H1 (cell line): ENCODE measurements around the gene PHTF1. TPM values are rescaled to one million over a fixed set of nuclear protein-coding genes. Genes with fewer than 3 reads are reported as not detected.

Source experiments
- CTCF ChIA-PET: fragments of 300-600 bp; sonication (Branson Sonifier 250); formaldehyde crosslinking; loops from one replicate; lab custom pipeline; 2021; ENCODE audit not compliant: partially characterized antibody; lab: Charles Lee
- POLR2A ChIA-PET: fragments of 300-600 bp; sonication (Branson Sonifier 250); formaldehyde crosslinking; loops from one replicate; lab custom pipeline; 2021; ENCODE audit warnings: inconsistent platforms; ENCODE audit not compliant: partially characterized antibody; lab: Charles Lee
- DNase-seq, 2 experiments: peaks; one replicate each; pipeline versions ENCODE4 v3.0.0 to v3.0.0-alpha.2; 2010 to 2022; ENCODE audit warnings: low spot score in 2 of 2, low read depth in 1 of 2, mixed read lengths in 1 of 2
- FAIRE-seq: peaks from 2 replicates; lab custom pipeline; 2011; peaks lifted over from hg19 to GRCh38; lab: Jason Lieb, UNC
- H2AFZ ChIP-seq: 2 replicates; pipeline ENCODE4 v1.8.1; 2012; ENCODE audit warnings: low read length, inconsistent platforms
- H2AK5ac ChIP-seq: 2 replicates; pipeline ENCODE4 v1.6.1; 2013; ENCODE audit warnings: low read depth, low read length
- H2BK120ac ChIP-seq: replicated peaks from 2 replicates; pipeline ENCODE3; 2013; ENCODE audit warnings: low read depth, low read length, inconsistent platforms
- H2BK12ac ChIP-seq: 2 replicates; pipeline ENCODE4 v1.6.1; 2013; ENCODE audit warnings: low read depth, low read length
- H2BK15ac ChIP-seq: 2 replicates; pipeline ENCODE4 v1.6.1; 2013; ENCODE audit warnings: low read length
- H2BK20ac ChIP-seq: 2 replicates; pipeline ENCODE4 v1.6.1; 2013; ENCODE audit warnings: low read length
- H2BK5ac ChIP-seq: 2 replicates; pipeline ENCODE4 v1.6.1; 2013; ENCODE audit warnings: low read depth, low read length
- H3K14ac ChIP-seq: 2 replicates; pipeline ENCODE4 v1.6.1; 2013; ENCODE audit warnings: inconsistent platforms; ENCODE audit not compliant: insufficient read length
- H3K18ac ChIP-seq: 2 replicates; pipeline ENCODE4 v1.6.1; 2013; ENCODE audit warnings: low read length; ENCODE audit errors: extremely low read depth
- H3K23ac ChIP-seq: 2 replicates; pipeline ENCODE4 v1.6.1; 2013; ENCODE audit warnings: inconsistent platforms; ENCODE audit not compliant: insufficient read length
- H3K23me2 ChIP-seq: 2 replicates; pipeline ENCODE4 v1.6.1; 2013; ENCODE audit warnings: low read depth, low read length
- H3K27ac ChIP-seq: 2 replicates; pipeline ENCODE4 v1.6.1; 2011; ENCODE audit warnings: low read depth, low read length, inconsistent platforms
- H3K27me3 ChIP-seq, 4 experiments: replicated peaks in 1 of 4; 1 replicate in 1 of 4; 2 replicates in 3 of 4; pipeline versions ENCODE4 v1.6.1 to v1.8.1; 2011 to 2013; ENCODE audit warnings: low read length in 3 of 4, mild to moderate bottlenecking in 3 of 4, inconsistent platforms in 2 of 4, mixed read lengths in 2 of 4, moderate library complexity in 1 of 4; ENCODE audit not compliant: control insufficient read depth in 3 of 4, insufficient read depth in 3 of 4; ENCODE audit errors: extremely low read depth in 1 of 4
- H3K36me3 ChIP-seq, 4 experiments: 2 replicates each; pipeline versions ENCODE4 v1.6.1 to v1.8.1; 2011 to 2013; ENCODE audit warnings: mild to moderate bottlenecking in 4 of 4, low read length in 3 of 4, moderate library complexity in 2 of 4, control low read depth in 1 of 4, inconsistent platforms in 1 of 4; ENCODE audit not compliant: insufficient read depth in 4 of 4, control insufficient read depth in 2 of 4
- H3K4ac ChIP-seq: replicated peaks from 2 replicates; pipeline ENCODE3; 2013; ENCODE audit warnings: low read length, low read depth, mixed read lengths, inconsistent platforms; ENCODE audit not compliant: insufficient read length
- H3K4me1 ChIP-seq, 4 experiments: replicated peaks in 1 of 4; 1 replicate in 1 of 4; 2 replicates in 3 of 4; pipeline versions ENCODE4 v1.6.1 to v1.8.1; 2011 to 2013; ENCODE audit warnings: low read length in 3 of 4, inconsistent platforms in 2 of 4, mixed read lengths in 1 of 4; ENCODE audit not compliant: insufficient read depth in 4 of 4, control insufficient read depth in 3 of 4
- H3K4me2 ChIP-seq, 2 experiments: 2 replicates each; pipeline versions ENCODE4 v1.6.1 to v1.8.1; 2011 to 2013; ENCODE audit warnings: low read depth in 2 of 2, low read length in 2 of 2, control low read depth in 1 of 2, inconsistent platforms in 1 of 2, mild to moderate bottlenecking in 1 of 2; ENCODE audit not compliant: insufficient read depth in 1 of 2
- H3K4me3 ChIP-seq, 4 experiments: fragments of 200-600, 300-600 bp in 1 of 4; sonication (generic), shearing (Covaris generic), sonication (Bioruptor Twin) in 1 of 4; 2 replicates each; pipeline versions ENCODE4 v1.5.1 to v1.8.1; 2011 to 2016; ENCODE audit warnings: low read length in 4 of 4, low read depth in 3 of 4, control low read depth in 2 of 4, inconsistent platforms in 2 of 4, mild to moderate bottlenecking in 2 of 4, mixed read lengths in 1 of 4, moderate library complexity in 1 of 4; ENCODE audit not compliant: insufficient read depth in 2 of 4; ENCODE audit errors: extremely low read depth in 1 of 4
- H3K56ac ChIP-seq: replicated peaks from 2 replicates; pipeline ENCODE3; 2013; ENCODE audit warnings: low read depth, mild to moderate bottlenecking, mixed read lengths, low read length, inconsistent platforms; ENCODE audit not compliant: insufficient read length
- H3K79me1 ChIP-seq: 2 replicates; pipeline ENCODE4 v1.6.1; 2013; ENCODE audit warnings: low read depth, low read length, control low read depth
- H3K79me2 ChIP-seq, 2 experiments: 2 replicates each; pipeline versions ENCODE4 v1.6.1 to v1.8.1; 2012 to 2013; ENCODE audit warnings: low read length in 2 of 2, mild to moderate bottlenecking in 2 of 2, inconsistent platforms in 1 of 2; ENCODE audit not compliant: insufficient read depth in 2 of 2, control insufficient read depth in 1 of 2
- H3K9ac ChIP-seq, 4 experiments: replicated peaks in 1 of 4; 1 replicate in 1 of 4; 2 replicates in 3 of 4; pipeline versions ENCODE4 v1.6.1 to v1.8.1; 2011 to 2013; ENCODE audit warnings: low read depth in 3 of 4, low read length in 3 of 4, control low read depth in 2 of 4, mild to moderate bottlenecking in 2 of 4, moderate library complexity in 2 of 4, inconsistent platforms in 1 of 4; ENCODE audit errors: extremely low read depth in 1 of 4
- H3K9me3 ChIP-seq, 2 experiments: 2 replicates each; pipeline versions ENCODE4 v1.6.1 to v1.8.1; 2012 to 2013; ENCODE audit warnings: mild to moderate bottlenecking in 2 of 2, moderate library complexity in 2 of 2, control low read depth in 1 of 2, inconsistent platforms in 1 of 2, low read depth in 1 of 2, low read length in 1 of 2, mixed read lengths in 1 of 2; ENCODE audit not compliant: insufficient read depth in 2 of 2
- H4K20me1 ChIP-seq, 2 experiments: replicated peaks in 1 of 2; 2 replicates each; pipeline versions ENCODE3 to v1.8.1; 2011 to 2013; ENCODE audit warnings: inconsistent platforms in 2 of 2, low read length in 2 of 2, mild to moderate bottlenecking in 1 of 2; ENCODE audit not compliant: insufficient read depth in 2 of 2, control insufficient read depth in 1 of 2
- H4K5ac ChIP-seq: 2 replicates; pipeline ENCODE4 v1.6.1; 2013; ENCODE audit warnings: low read length, low read depth, mixed read lengths, inconsistent platforms; ENCODE audit not compliant: insufficient read length
- H4K8ac ChIP-seq: 2 replicates; pipeline ENCODE4 v1.8.0; 2013; ENCODE audit warnings: mild to moderate bottlenecking, moderate library complexity, low read length, inconsistent platforms; ENCODE audit not compliant: insufficient read depth; ENCODE audit errors: extremely low read depth
- H4K91ac ChIP-seq: replicated peaks from 2 replicates; pipeline ENCODE3; 2013; ENCODE audit warnings: low read length, mixed read lengths, inconsistent platforms; ENCODE audit not compliant: insufficient read length
- BACH1 ChIP-seq: IDR thresholded peaks from 2 replicates; pipeline ENCODE4 v1.6.1; 2012; ENCODE audit warnings: low read length, improper control_type of control experiment
- CEBPB ChIP-seq: IDR thresholded peaks from 2 replicates; pipeline ENCODE4 v1.6.1; 2012; ENCODE audit warnings: low read depth, low read length
- GTF2F1 ChIP-seq: IDR thresholded peaks from 2 replicates; pipeline ENCODE4 v1.6.1; 2012; ENCODE audit warnings: low read depth, low read length, improper control_type of control experiment, borderline replicate concordance
- MAFK ChIP-seq: IDR thresholded peaks from 2 replicates; pipeline ENCODE4 v1.6.1; 2012; ENCODE audit warnings: low read depth, mild to moderate bottlenecking, improper control_type of control experiment, low read length
- NANOG ChIP-seq: IDR thresholded peaks from 2 replicates; pipeline ENCODE4 v1.6.1; 2011; ENCODE audit warnings: low read length, low read depth, mild to moderate bottlenecking, inconsistent platforms; ENCODE audit not compliant: insufficient read depth, poor library complexity, severe bottlenecking
- RAD21 ChIP-seq, 2 experiments: IDR thresholded peaks in 1 of 2; conservative IDR thresholded peaks in 1 of 2; 2 replicates each; pipeline ENCODE4 v1.6.1; 2011; ENCODE audit warnings: low read depth in 2 of 2, low read length in 2 of 2, improper control_type of control experiment in 1 of 2, inconsistent platforms in 1 of 2, mild to moderate bottlenecking in 1 of 2, moderate library complexity in 1 of 2
- RFX5 ChIP-seq: IDR thresholded peaks from 2 replicates; pipeline ENCODE4 v1.6.1; 2011; ENCODE audit warnings: low read depth, low read length, improper control_type of control experiment, borderline replicate concordance
- SAP30 ChIP-seq: fragments of 300-600 bp; sonication (generic); IDR thresholded peaks from 2 replicates; pipeline ENCODE4 v1.7.1; 2012; ENCODE audit warnings: low read length, moderate library complexity, mild to moderate bottlenecking, inconsistent platforms; ENCODE audit not compliant: insufficient read depth, insufficient replicate concordance
- SP1 ChIP-seq: IDR thresholded peaks from 2 replicates; pipeline ENCODE4 v1.6.1; 2011; ENCODE audit warnings: low read depth, low read length
- TAF7 ChIP-seq: optimal IDR thresholded peaks from 2 replicates; pipeline ENCODE3; 2011; ENCODE audit warnings: low read depth, mild to moderate bottlenecking, inconsistent platforms, low read length, moderate library complexity, borderline replicate concordance
- TBP ChIP-seq: IDR thresholded peaks from 2 replicates; pipeline ENCODE4 v1.6.1; 2011; ENCODE audit warnings: low read depth, low read length, improper control_type of control experiment
- polyA plus RNA-seq, 7 experiments: library from polyadenylated mRNA; depleted of rRNA in 3 of 7; stranded (reverse) in 5 of 7; unstranded in 2 of 7; fragments of >200 nt in 5 of 7; fragments of 200-250 nt in 2 of 7; gene quantifications; 1 replicate in 5 of 7; 2 replicates in 1 of 7; 4 replicates in 1 of 7; pipeline versions ENCODE4 v1.2.1 to v1.2.3, GENCODE V29; 2011 to 2013; ENCODE audit warnings: missing spikeins in 2 of 7, mixed read lengths in 2 of 7
- total RNA-seq: library from RNA; stranded (reverse); fragmentation: NEBNext Ultra II Directional; extraction: Animal tissue kit (Norgen Biotek cat#: 25700); gene quantifications from 2 replicates; pipeline ENCODE4 v1.2.1, GENCODE V29; 2021
- TF ChIP-seq, protein P1 (sequence below): IDR thresholded peaks from 2 replicates; pipeline ENCODE4 v1.6.1; 2011; ENCODE audit warnings: low read length, improper control_type of control experiment

PHTF1 gene
- total and polyA plus RNA-seq, 2 of the 8 experiments (the other 6 are each of a cell fraction or from before 2014, with no cell fraction given) = 9.1 to 26.9 TPM

DNA sequence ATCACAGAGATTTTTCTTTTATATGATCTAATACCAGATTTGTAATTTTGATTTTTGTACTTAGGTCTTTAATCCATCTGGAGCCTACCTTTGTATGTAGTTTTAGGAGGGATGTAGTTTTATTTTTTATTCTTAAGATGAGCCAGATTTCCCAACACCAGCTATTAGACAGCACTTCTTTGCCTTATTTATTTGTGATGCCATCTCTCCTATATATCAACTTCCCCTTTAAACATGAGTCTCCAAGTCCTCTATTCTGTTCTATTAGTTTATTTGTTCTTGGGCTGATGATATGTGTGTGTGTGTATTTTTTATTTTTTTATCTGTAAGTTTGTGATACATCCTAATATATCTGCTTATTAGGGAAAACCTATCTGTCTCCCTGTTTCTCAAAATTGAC is 94.2 kb downstream of the PHTF1 start:
- Histone ChIP-seq H4K5ac (no peak overlapping the region), H2BK20ac (no peak overlapping the region), H4K20me1 (no peaks in the 10 kb centered on the region), H3K36me3 (no peaks in the 10 kb centered on the region), H2BK15ac (no peak overlapping the region), H3K4me1 (no peaks in the 10 kb centered on the region), H3K9ac (no peak overlapping the region), H3K79me1 (no peaks in the 10 kb centered on the region), H3K9me3 (no peaks in the 10 kb centered on the region), H3K23ac (no peak overlapping the region), H3K4me3 (no peak overlapping the region), H3K18ac (no peak overlapping the region), H2BK12ac (no peak overlapping the region), H2AFZ (no peak overlapping the region), H3K14ac (no peak overlapping the region), H2BK120ac (no peak overlapping the region), H4K8ac (no peak overlapping the region), H3K79me2 (no peaks in the 10 kb centered on the region), H3K4ac (no peak overlapping the region), H3K4me2 (no peak overlapping the region), H2BK5ac (no peak overlapping the region), H3K23me2 (no peaks in the 10 kb centered on the region; the same call in 1 of the 2 replicates), H2AK5ac (no peak overlapping the region), H3K27ac (no peak overlapping the region), H3K27me3 (no peaks in the 10 kb centered on the region), H3K56ac (no peak overlapping the region), H4K91ac (no peak overlapping the region)
- no peak for TF ChIP-seq MAFK
- no peak for TF ChIP-seq RAD21 (IDR thresholded peaks at IDR 0.05 in 1 of 2, conservative IDR thresholded peaks at IDR 0.05 in 1 of 2; ENCODE audit: low read depth in 2 of 2, low read length in 2 of 2)
- TF ChIP-seq SAP30 = no peak
- no peak for TF ChIP-seq RFX5
- no peak for TF ChIP-seq CEBPB
- no peak for TF ChIP-seq TAF7
- TF ChIP-seq, protein P1, sequence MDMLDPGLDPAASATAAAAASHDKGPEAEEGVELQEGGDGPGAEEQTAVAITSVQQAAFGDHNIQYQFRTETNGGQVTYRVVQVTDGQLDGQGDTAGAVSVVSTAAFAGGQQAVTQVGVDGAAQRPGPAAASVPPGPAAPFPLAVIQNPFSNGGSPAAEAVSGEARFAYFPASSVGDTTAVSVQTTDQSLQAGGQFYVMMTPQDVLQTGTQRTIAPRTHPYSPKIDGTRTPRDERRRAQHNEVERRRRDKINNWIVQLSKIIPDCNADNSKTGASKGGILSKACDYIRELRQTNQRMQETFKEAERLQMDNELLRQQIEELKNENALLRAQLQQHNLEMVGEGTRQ = no peak
- no peak for TF ChIP-seq SP1
- no peak for TF ChIP-seq GTF2F1
- no peak for TF ChIP-seq TBP
- no peak for TF ChIP-seq BACH1
- no peak for TF ChIP-seq NANOG
- ChIA-PET CTCF (no interaction called here), POLR2A (no interaction called here)
- DNase-seq = no peak
- no peak for FAIRE-seq
